SH-SY5Y (cell line): ENCODE measurements around the gene PKD2L1.

Experiments
- GATA2 ChIP-seq: IDR thresholded peaks from 2 replicates; pipeline ENCODE4 v1.6.1; 2011; ENCODE audit warnings: mild to moderate bottlenecking, low read depth, low read length
- GATA3 ChIP-seq: IDR thresholded peaks from 2 replicates; pipeline ENCODE4 v1.6.1; 2011; ENCODE audit warnings: low read depth, mild to moderate bottlenecking, low read length, moderate library complexity

DNA sequence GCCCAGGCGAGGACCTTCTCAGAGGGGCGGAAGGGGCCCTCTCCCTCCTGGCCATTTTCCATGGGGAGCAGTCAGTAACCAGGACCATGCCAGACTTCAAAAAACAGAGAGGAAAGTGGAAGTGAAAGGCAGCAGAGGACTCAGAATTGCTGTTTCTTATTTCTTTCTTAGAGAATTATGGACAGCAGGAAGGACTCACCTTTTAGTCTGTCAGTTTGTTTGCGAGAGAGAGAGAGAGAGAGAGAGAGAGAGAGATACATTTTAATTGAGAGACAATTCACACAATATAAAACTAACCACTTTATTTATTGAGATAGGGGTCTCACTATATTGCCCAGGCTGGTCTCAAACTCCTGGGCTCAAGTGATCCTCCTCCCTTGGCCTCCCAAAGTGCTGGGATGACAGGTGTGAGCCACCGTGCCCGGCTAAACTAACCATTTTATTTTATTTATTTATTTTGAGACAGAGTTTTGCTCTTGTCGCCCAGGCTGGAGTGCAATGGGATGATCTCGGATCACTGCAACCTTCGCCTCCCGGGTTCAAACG is 41.5 kb upstream of the PKD2L1 start:
- TF ChIP-seq GATA2, result no peak
- no peak for TF ChIP-seq GATA3
